ENCODE measurements around the gene EGF.

DNA sequence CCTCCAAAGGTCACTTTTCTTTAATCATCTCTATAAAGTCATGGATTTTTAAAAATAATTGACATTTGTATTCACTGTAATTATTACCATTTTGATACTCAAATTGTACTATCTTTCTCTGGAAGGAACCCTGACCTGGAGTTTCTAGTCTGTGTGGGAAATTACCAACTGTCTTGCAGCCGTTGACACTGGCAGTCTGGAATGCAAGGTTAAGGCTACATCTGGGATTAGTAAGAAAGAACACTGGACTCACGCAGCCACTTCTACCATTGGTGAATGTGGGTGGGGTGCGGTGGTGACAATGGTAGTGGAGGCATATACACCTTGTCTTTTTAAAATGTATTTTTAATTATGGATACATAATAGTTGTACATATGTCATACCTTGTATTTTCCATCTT, 40.9 kb downstream of the EGF start:
- TF ChIP-seq ZNF565 (CRISPR knock-in tag; conservative IDR thresholded peaks at IDR 0.05; ENCODE audit: low read depth) = no peak
- TF ChIP-seq SNAI2 (CRISPR knock-in tag; IDR thresholded peaks at IDR 0.05) = no peak
- TF ChIP-seq ZC3H10 (CRISPR knock-in tag; IDR thresholded peaks at IDR 0.05) = no peak
- TF ChIP-seq BACH2 (CRISPR knock-in tag; IDR thresholded peaks at IDR 0.05; ENCODE audit: borderline replicate concordance) = no peak

Data from SK-N-SH treated with all-trans-retinoic acid at 6 μM for 48 hours (cell line).